ENCODE measurements around the gene RPLP2. TPM values are rescaled to one million over a fixed set of nuclear protein-coding genes. Genes with fewer than 3 reads are reported as not detected.

Gene RPLP2
- total RNA-seq = 621 and 670 TPM in 2 replicates

DNA sequence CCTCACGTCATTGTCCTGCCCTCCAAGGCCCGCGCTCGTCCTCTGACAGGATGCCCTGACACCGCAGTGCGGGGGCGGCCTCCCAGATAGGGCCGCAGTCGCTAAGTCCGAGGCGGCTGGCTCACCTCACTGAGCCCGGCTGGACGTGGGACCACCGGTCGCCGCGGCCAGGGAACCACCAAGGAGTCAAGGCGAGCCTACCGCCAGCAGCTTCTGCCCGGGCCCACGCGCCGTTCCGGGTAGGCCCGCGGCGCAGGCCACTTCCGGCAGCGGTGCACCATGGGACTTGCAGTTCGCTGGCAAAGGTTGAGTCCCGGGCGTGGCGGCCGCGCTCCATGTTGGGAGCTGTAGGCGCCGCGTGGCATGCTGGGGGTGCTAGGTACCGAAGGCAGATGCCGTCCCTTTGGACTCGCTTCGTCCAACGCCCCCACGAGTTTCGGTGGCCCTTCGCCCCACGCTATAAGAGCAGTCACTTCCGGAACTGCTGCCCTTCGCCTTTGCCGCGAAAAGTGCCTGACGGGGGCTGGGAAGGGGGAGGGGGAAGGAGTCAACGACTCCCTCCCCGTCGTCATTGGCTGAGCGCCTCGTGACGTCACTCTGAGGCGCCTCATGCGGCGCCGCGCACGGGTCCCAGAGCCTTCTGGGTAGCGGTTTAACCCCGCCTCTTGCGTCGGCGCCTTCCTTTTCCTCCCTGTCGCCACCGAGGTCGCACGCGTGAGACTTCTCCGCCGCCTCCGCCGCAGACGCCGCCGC lies at the start of gene RPLP2:
Gene RPLP2, plus strand, starts transcription at position 681 of the 753 bp plus-strand sequence. CDS start 268 bp downstream, outside the sequence.
- DNase-seq (ENCODE audit: extremely low read depth, low read depth, low spot score) = no peak

DNA sequence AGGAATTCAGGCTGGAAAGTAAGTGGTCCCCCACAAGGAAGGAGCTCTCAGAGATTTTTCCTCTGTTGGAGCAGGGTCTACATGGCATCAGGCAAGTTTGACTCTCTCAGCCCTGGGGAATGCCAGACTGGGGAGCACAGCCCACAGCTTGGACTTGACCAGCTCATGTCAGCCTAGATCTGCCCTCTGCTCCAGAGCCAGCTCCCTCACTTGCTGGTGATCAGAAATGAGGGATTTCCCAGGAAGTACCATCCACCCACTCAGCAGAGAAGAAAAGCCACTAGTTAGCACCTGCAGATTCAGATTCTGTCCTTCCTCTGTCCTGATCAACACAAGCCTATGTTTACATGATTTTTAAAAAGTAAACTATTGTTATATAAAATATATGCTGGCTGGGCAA lies 49.5 kb upstream of the RPLP2 start:
- no peak for DNase-seq (ENCODE audit: extremely low read depth, low read depth, low spot score)

DNA sequence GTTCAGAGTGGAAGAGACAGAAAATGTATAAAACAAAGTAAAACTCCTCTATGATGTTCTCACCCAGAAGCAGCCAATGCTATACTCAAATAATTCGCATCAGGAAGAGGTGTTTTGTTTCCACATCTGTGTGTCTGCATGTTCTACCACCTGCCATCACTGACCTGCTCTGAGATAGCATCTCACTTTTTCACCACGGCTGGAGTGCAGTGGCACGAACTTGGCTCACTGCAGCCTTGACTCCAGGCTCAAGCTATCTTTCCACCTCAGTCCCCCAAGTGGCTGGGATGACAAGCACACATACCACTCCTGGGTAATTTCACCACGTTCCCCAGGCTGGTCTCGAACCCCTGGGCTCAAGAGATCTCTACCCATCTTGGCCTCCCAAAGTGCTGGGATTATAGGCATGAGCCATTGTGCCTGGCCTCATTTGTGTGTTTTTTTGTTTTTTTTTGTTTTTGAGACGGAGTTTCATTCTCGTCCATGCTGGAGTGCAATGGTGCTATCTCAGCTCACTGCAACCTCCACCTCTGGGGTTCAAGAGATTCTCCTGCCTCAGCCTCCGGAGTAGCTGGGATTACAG lies 48.1 kb upstream of the RPLP2 start:
- DNase-seq (ENCODE audit: extremely low read depth, low read depth, low spot score) = no peak

DNA sequence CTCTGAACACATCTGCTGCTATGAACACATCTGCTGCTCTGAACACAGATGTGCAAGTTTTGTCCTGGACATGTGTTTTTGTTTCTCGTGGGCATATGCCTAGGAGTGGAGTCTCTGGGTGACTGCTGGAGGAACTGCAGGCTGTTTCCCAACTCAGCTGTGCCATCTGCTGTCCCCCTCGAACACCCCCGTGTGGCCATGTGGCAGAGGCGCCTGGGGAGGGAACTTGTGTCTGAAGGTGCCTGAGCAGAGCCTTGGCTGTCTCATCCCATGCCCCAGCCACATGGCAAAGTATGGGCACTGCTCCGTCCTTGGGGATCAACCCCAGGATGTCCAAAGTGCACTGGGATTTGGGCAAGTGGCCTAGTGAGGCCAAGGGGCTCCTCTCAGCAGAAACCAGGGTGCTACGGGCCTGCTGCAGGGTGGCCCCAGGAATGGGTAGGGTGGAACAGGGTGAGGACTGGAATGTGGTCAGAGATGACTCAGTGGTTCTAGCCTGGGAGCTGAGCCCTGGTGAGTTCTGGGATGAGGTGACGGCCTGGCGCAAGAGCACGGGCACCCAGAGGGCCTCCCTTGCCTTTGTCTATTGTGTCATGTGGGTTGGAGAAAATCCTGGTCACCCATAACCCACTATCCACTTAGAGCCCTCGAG lies 47.2 kb upstream of the RPLP2 start:
- no peak for DNase-seq (ENCODE audit: extremely low read depth, low read depth, low spot score)

DNA sequence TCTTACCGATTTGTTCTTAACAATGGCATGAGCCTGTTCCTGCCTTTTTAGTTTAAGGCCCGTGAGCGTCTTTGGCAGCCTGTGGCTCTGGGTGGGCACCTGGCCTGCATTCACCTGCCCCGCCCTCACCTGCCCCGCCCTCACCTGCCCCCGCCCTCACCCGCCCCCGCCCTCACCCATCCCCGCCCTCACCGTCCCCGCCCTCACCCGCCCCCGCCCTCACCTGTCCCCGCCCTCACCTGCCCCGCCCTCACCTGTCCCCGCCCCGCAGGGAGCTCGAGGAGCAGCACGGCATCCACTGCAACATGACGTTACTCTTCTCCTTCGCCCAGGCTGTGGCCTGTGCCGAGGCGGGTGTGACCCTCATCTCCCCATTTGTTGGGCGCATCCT lies 46.7 kb upstream of the RPLP2 start:
- DNase-seq (ENCODE audit: extremely low read depth, low read depth, low spot score) = no peak

DNA sequence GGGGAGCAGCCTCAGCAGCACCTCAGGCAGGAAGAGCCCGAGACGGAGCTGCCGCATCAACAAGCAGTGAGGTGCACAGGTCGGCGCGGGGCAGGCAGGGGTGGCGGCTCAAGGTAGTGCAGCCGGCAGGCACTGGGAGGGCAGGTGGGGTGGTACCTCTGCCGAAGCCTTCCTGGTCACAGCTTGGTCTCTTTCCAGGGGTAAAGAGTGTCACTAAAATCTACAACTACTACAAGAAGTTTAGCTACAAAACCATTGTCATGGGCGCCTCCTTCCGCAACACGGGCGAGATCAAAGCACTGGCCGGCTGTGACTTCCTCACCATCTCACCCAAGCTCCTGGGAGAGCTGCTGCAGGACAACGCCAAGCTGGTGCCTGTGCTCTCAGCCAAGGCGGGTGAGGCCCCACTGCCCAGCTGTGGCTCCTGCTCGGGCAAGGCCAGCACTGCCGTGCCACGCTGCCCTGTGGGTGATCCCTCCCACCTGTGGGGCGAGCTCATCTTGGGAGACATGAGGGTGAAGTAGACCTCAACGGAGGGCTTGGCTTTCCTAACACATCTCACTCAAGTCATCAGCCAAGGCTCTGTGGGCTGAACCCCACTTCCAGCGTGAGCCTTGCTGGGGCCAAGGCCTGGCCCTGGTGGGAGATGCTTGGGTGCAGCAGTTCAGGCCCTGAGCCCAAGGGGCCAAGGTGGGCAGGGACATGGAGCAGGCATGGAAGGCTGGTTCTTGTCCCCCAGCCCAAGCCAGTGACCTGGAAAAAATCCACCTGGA lies 46.0 kb upstream of the RPLP2 start:
- DNase-seq (ENCODE audit: extremely low read depth, low read depth, low spot score) = no peak

- DNase-seq (ENCODE audit: extremely low read depth, low read depth, low spot score) = no peak
Measured at GRCh38 chr11:764322-765024, 45.3 kb upstream of the RPLP2 start.

DNA sequence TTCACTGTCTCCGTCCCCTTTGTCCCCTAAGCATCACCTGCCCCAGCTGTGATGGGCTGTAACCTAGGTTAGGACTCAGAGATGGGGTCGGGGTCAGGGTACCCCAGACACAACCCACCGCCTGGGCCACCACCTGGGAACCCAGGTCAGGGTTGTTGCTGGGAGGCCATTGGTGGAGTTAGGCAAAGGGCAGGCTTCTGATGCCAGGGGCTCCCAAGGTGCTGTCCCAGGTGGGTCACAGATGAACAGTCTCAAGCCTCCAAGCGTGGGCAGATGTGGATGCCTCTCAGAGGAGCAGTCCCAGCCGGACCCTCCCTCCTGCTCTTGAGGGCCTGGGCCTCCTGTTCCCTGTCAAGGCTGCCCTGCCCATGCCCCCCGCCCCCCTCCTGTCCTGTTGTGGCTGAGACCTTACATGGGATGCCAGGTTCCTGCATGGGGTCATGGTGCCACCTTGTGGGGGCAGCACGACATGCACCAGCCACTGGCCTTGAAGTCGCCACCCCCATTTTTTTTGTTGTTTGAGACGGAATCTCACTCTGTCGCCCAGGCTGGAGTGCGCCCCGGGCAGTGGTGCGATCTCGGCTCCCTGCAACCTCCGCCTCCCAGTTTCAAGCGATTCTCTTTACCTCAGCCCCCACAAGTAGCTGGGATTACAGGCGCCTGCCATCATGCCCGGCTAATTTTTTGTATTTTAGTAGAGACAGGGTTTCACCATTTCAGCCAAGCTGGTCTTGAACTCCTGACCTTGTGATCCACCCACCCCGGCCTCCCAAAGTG lies 44.6 kb upstream of the RPLP2 start:
- DNase-seq (ENCODE audit: extremely low read depth, low read depth, low spot score) = no peak

DNA sequence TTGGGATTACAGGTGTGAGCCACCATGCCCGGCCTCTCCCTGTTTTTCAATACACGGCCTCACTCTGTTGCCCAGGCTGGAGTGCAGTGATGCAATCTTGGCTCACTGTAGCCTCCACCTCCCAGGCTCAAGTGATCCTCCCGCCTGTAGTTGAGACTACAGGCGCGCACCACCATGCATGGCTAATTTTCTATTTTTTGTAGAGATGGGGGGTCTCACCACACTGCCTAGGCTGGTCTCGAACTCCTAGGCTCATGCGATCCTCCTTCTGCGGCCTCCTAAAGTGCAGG lies 44.0 kb upstream of the RPLP2 start:
- no peak for DNase-seq (ENCODE audit: extremely low read depth, low read depth, low spot score)

- DNase-seq (ENCODE audit: extremely low read depth, low read depth, low spot score) = no peak
Measured at GRCh38 chr11:766106-766935, 43.4 kb upstream of the RPLP2 start.

DNA sequence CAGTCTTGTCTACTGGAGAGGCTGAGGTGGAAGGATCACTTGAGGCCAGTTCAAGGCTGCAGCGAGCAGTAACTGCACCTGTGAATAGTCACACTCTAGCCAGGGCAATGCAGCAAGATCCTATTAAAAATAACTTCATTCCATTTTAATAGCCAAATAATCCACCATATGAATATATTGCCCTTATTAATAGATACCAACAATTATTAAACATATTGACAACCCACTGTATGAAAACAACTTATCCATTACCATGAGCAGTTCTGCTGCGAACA lies 42.9 kb upstream of the RPLP2 start:
- DNase-seq (ENCODE audit: extremely low read depth, low read depth, low spot score) = no peak

- no peak for DNase-seq (ENCODE audit: extremely low read depth, low read depth, low spot score)
Measured at GRCh38 chr11:767238-767637, 42.5 kb upstream of the RPLP2 start.

DNA sequence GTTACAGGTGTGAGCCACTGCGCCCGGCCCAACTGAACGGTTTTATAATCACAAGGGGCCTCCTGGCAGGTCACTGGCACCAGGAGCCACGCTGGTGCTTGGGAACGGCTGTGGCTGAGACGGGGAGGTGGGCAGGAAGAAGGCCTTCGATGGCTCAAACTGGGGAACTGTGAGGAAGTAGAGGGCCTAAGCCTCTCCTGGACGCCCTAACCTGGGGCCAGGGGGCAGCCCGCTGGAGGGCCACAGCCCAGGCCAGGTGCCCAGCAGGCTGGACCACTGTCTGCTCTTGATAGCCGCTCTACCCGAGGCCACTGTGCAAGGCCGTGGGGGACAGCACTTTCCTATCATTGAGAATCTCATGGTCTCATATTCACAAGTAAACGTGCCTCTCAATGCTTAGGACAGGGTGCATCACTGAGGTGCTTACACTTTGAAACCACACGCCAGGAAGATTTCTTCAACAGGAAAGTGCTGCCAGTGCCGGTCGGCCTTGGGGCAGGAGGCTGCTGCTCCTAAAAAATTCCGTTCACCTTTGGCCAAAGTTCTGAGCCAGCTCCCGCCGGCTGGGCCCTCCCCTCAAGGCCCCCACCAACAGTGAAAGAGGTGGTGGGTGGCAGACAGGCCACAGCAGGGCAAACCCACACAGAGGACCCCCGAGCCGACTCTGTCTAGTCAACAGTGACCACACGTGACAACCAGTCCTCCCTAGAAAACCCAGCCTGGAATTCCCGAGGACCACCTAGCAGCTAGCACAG lies 39.7 kb upstream of the RPLP2 start:
- no peak for DNase-seq (ENCODE audit: extremely low read depth, low read depth, low spot score)

DNA sequence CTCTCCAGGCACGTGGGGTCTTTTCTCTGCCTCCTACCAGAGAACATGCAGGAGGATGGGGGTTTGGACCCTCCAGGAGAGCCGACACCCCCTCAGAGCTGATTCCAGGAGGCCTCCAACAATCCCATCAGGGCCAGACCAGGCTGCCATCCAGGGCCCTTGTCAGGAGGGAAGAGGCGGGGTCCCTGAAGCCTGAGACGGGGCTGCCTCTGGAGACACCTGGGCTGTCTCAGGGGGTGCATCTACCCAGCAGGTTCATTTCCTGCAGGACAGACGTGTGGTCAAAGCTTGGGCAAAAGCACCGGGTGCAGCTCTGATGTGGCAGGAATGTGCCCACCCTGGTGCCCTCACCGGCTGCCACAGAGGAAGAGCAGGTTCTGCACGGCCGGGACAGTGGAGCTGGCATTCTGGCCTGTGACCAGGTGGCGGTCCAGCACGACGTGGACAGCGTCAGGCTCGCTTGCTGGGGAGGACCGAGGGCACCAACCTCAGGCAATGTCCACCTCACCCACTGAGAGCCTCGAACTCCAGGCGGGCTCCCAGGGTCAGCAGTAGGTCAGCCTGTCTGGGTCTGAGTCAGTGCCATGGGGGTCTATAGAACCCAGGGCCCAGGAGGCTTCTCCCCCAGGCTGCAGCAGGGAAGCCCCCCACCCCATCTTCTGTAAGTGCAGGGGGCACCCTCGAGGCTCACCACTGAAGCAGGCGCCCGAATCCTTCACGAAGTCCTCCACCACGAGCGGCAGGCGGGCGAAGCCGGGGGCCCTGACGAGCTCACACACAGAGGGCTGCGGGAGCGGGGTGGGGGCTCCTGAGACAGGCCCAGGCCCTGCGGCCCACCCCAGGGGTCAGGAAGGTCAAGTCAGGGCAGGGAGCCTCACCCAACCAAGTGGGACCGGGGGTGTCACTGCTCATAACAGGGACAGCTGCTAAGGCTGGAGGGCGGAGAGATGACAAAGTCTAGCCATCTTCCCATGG lies 38.8 kb upstream of the RPLP2 start:
- DNase-seq (ENCODE audit: extremely low read depth, low read depth, low spot score) = no peak

DNA sequence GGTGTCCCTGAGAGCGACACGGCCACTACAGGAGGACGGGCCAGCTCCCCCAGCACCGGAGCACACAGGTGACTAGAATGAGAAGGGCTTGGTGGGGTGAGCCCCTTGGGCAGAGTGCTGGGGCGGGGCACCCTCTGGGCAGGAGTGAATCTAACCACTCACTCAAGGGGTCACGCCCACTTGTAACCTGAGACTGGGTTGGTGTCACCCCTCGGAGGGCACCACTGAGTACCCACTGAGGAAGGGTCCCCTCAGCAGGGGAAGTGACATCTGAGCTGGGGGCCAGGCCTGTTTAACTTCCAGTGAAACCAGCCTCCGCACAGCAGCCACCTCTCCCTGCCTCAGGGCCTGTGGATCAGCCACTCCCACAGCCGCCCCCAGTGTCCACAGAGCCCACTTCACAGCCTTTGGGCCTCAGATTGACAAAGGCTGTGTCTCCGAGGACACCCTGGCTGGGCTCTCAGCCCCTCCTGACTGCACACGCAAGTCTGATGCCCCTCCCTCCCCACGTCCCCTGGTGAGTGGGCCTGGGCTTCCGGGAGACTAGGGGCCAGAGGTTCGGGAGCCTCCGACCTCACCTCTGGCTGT lies 38.1 kb upstream of the RPLP2 start:
- no peak for DNase-seq (ENCODE audit: extremely low read depth, low read depth, low spot score)

GRCh38 chr11:772429-773390 lies 37.1 kb upstream of the RPLP2 start:
- no peak for DNase-seq (ENCODE audit: extremely low read depth, low read depth, low spot score)
